ENCODE data around the gene BACH1.

DNA sequence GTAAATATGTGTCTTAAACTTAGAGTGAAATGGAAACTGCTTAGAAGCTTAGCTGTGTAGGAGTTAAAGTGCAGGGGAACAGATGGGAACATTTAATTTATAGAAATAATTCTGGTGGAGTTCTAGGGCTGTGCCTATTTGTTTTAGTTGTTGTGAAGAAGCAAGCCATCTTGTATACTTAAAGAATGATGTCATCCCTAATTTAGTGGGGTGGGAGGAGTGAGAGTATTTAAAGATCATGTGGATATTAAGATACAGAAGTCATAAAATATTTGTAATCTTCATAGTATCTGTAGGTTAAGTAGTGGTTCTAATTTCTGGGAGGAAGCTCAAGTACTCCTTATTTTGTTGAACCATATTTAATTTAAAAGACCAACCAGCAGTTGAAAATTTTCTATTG lies 41.5 kb downstream of the BACH1 start:
- no peak for TF ChIP-seq CTCF (conservative IDR thresholded peaks at IDR 0.05; ENCODE audit: low read length)
- no peak for TF ChIP-seq EZH2phosphoT487 (IDR thresholded peaks at IDR 0.05; ENCODE audit: borderline replicate concordance, low read depth, low read length)

Measured in OCI-LY7 (cell line).